ENCODE measurements around the gene CD82.

Gene CD82

DNA sequence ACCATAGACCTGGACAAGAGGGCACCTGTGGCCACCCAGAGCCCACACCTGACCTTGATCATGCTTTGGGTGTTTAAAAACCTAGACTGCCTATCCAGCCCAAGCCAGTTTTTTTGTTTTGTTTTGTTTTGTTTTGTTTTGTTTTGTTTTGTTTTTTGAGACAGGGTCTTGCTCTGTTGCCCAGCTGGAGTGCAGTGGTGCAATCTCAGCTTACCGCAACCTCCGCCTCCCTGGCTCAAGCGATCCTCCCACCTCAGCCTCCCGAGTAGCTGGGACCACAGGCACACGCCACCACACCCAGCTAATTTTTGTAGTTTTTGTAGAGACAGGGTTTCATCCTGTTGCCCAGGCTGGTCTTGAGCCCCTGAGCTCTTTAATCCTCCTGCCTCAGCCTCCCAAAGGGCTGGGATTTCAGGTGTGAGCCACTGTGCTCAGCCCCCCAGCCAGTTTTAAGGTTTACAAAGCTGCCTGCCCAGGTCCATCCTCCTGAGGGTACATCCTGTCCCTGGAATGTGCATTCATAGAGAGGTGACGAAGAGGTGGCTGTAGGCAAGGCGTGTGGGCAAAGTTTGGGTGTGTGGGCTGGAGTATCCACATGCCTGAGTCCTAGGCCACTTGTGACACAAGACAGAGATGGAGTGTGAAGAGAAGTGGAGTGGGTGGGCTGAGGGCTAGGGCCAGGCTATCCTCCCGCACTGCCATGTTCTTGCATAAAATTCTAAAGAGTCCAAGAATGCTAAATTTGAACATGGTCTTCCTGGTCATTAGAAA lies 3.3 kb upstream of the CD82 start:
- no peak for DNase-seq

- DNase-seq, result no peak
Measured at GRCh38 chr11:44562845-44563460, 2.5 kb upstream of the CD82 start.

DNA sequence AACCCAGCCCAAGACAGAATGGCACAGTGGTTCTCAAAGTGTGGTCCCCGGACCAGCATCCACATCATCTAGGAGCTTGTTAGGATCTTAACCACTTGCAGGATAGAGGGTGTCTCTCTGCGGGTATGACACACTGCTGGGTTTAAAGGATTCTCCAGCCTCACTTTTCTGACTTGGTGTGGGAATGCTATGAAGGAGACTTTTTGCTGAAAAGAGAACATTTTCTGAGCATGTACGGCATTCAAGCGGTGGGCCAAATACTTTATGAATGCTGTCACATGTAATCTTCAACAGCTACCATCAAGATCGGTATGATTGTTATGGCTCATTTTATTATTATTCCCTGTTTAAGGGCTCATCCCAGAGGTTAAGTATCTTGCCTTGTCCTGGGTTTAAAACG lies 1.8 kb upstream of the CD82 start:
- DNase-seq, result no peak

DNA sequence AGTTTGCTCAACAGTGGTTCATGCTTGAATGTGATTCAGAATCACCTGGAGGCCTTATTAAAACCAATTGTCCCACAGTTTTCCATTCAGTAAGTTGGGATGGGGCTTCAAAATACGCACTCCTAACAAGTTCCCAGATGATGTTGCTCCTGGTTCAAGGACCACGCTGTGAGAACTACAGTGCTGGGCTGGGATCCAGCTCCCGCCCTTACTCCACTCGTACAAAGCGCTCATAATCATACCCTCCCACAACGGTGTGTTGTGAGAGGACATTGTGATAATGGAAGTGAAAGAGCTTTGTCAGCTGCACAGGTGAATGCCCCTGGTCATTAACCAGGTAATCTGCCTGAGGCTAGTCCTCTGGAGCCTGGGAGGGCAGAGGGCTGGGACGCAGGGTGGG lies 1.3 kb upstream of the CD82 start:
- DNase-seq, result no peak

GRCh38 chr11:44564670-44565210 lies 723 bp upstream of the CD82 start:
- peak; percentile 60 for DNase-seq

GRCh38 chr11:44565953-44566949 lies 788 bp downstream of the CD82 start:
- DNase-seq, result no peak

- DNase-seq, result no peak
Measured at GRCh38 chr11:44566952-44567875, 1.8 kb downstream of the CD82 start.

- no peak for DNase-seq
Measured at GRCh38 chr11:44567876-44568256, 2.4 kb downstream of the CD82 start.

DNA sequence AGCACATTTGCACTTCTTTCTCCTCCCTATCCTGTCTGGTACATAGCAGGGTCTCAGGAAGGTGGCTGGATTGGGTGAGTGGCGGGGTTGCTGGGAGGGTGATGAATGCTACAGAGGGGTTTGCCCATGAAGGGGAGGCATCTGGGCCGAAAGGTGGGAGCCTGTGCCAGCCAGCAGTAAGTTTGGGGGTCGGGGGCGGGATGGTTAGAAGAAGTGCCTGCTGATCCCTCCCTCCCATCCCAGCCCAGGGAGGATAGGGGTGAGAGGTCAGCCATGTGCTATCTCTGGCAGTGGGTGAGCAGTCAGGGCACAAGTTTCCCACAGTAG lies 2.8 kb downstream of the CD82 start:
- no peak for DNase-seq

DNA sequence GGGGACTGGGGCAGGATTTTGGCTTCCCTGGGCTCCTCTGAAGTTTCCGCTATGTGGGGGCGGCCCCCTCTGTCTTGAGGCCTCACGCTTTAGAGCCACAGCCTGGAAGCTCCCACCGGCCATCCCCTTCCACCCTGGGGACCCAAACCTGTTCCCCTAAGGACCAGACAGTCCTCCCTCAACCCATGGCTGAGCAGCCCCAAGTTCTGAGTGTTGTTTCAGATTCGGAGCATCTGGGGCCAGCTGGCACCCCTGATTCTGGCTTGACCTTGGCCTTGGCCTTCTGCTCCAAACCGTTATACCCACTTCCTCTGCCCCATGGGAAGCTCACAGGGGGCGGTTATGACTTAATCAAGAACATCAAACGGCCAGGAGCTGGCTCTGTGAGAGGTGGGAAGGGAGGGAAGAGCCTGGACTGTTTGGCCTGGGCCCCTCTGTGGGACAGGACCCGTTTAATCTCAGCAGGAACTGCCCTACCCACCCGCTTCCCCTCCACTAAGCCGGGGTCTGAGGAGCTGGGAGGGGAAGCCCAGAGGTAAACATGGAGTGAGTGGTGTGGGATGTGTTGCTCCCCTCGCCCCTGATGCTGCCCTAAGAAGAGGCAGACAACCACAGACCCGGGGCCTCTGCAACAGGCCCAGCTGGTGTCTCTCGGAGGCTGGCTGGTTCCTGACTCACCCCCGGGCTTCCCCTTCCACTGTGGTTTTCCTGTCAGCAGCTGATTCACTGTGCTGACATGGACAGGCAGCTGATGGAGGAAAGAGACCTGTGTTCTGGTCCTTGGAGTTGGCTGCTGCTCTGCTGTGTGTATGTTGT lies 3.4 kb downstream of the CD82 start:
- peak; percentile 89 for DNase-seq

DNA sequence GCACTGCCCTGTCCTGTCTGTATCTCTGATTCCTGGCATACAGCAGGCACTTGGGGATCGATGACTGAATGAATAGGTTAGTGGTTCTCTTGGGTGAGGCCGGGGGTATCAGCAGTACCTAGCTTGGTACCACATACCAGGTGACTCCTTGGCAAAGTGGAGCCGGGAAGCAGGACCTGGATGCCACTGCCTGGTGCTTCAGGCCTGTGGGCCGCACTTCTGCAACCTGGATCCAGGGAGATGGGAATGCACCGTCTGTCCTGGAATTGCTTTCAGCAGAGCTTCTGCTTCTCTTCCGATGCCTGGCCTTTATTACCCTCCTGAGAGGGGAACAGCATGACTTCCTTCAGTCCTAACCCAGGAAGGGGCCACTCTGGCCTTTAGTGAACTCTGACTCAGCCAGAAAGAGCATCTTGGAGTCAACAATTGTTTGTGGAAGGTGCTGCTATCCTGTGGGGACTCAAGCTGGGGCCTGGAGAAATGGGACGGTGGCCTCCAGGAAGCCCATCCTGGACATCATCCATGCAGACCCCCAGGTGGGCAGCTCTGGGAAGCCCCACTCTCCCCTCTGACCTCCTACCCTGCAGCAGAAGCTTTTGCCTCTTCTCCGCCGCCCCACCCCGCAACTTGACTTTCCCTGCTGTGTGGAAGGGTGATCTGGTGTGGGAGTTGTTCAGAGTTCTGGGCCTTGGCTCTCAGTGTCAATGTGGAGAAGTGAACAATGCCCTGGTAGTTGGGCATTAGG lies 5.1 kb downstream of the CD82 start:
- no peak for DNase-seq

DNA sequence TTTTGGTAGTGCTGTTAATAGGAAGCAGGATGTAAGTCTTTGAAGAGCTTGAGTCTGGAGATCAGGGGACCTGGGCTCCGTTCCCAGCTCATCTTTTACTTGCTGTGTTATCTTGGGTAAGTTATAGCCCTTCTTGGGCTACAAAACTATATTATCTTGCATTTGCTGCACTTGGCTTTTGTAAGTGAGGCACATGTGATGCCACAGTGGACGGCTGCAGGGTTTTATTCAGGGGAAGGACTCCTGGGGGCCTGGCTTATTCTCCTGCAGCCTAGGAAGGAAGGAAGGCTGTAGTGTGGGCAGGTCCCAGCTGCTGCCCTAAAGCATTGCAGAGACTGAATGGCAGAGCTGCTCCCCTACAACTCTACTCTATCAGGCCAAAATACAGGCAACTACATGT lies 6.4 kb downstream of the CD82 start:
- no peak for DNase-seq

- DNase-seq, result no peak
Measured at GRCh38 chr11:44572436-44572835, 7.0 kb downstream of the CD82 start.

- DNase-seq, result no peak
Measured at GRCh38 chr11:44572884-44573283, 7.4 kb downstream of the CD82 start.

DNA sequence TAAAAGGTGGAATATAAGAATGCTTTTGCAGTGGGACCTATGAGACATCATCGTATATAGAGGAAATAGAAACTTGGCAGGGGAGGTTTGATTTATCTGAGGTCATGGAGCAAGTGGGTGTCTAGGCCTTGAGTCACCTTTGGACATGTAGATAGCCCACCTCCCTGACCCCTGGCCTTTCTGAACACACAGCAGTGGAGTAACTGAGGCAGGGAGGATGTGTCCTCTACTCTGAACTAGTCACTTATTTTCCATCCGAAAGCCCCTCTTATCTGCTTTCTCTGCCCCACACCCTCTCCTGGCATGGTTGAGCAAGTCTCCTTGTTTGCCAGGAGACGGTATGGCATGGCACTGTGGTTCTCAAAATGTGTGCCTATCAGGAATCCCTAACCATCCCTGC lies 7.9 kb downstream of the CD82 start:
- DNase-seq, result no peak

DNA sequence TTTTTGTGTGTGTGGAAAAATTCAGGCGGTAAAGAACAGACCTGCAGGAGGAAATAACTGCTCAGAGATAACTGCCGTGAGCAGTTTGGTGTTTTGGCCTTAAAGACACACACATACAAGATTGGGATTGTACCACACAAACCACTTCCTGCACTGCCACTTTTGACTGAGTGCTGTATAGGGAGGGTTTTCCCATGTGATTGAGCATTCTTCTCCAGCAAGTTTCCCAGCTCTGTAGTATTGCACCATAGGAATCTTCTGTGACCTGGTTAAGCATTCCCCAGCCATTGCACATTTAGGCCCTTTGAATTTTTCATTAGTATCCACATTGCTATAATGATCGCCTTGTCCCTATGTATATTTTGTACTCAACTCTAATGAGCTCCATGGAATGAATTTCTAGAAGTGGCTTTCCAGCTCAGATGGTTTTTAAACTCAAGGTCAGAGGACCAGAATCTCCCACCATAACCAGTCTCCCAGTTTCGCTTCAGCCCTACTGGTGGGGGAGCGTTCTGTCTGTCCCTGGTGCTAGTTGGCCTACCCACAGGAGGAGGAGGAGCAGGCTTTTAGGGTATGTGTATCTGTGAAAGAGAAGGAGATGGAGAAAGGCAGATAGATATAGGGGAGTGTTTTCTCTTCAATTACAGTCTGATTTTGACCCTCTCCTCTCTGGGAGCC lies 9.3 kb downstream of the CD82 start:
- no peak for DNase-seq

DNA sequence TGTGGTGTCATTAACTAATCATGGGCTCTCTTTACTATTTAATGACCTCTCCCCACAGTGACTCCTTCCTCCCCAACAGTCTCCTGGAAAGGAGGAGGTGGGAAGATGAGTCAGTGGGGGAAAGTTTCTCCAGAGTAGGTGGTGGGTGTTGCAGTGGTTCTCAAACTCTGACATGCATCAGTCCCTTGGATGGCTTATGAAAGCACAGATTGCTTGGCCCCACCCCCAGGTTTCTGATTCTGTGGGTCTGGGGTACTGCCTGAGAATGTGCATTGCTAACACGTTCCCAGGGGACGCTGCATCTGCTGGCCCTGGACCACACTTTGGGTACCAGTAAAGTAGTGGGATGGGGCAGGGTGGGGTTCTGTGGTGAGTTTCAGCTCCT lies 9.8 kb downstream of the CD82 start:
- DNase-seq, result no peak

DNA sequence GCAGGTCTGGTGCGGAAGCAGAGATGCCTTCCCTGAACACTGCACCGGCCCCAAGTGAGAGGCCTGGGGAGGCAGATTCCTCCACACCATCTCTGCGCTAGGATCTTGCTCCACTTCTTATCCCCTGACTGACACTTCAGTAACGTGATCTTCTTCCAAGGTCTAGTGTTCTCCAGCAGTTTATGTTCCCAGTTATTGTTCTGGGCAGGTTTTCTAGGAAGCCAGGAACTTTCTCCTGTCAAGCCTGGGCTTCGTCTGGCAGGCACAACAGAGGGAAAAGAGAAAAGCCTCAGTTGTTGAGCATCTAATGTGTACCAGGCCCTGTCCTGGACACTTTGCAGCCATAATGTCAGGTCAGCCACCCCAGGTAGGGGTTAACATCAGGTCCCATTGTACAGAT lies 10.5 kb downstream of the CD82 start:
- DNase-seq, result no peak

DNA sequence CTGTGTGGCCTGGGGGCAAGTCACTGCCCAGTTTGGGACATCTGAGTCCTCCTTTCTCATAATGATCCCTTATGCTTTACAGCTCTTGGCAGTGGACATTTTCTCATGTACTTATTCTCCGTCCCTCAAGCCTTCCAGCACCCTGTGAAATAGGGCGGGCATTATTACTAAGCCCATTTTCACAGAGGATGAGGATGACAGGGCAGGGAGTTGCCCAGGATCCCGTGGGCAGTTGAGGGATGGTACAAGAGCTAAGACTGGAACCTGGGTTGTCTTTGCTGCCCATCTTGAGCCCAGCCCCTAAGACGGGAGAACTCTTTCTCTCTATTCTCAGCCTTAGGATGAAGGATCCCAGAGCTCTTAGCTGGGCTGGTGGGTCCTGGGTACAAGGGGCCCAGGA lies 11.2 kb downstream of the CD82 start:
- no peak for DNase-seq

- no peak for DNase-seq
Measured at GRCh38 chr11:44577231-44577830, 11.9 kb downstream of the CD82 start.
